Astrocyte (in vitro differentiated cells and primary cell): ENCODE results near the gene GTF3C1. TPM values are rescaled to one million over a fixed set of nuclear protein-coding genes. Genes with fewer than 3 reads are reported as not detected.

Source experiments
- DNase-seq: peaks from one replicate; pipeline ENCODE4 v3.0.0-alpha.2; 2010; ENCODE audit warnings: low read depth
- FAIRE-seq: peaks from 2 replicates; lab custom pipeline; 2011; peaks lifted over from hg19 to GRCh38; lab: Jason Lieb, UNC
- H2AFZ ChIP-seq: 2 replicates; pipeline ENCODE4 v1.6.0; 2012; ENCODE audit warnings: low read depth, low read length, inconsistent platforms
- H3K27ac ChIP-seq: 2 replicates; pipeline ENCODE4 v1.5.1; 2011; ENCODE audit warnings: low read depth, low read length, inconsistent platforms
- H3K27me3 ChIP-seq: 2 replicates; pipeline ENCODE4 v1.6.0; 2011; ENCODE audit warnings: low read length, inconsistent platforms; ENCODE audit not compliant: insufficient read depth
- H3K36me3 ChIP-seq: 2 replicates; pipeline ENCODE4 v1.5.1; 2011; ENCODE audit warnings: low read length, inconsistent platforms; ENCODE audit not compliant: insufficient read depth
- H3K4me1 ChIP-seq: 2 replicates; pipeline ENCODE4 v1.5.1; 2011; ENCODE audit warnings: low read length, inconsistent platforms; ENCODE audit not compliant: insufficient read depth
- H3K4me2 ChIP-seq: 2 replicates; pipeline ENCODE4 v1.6.0; 2012; ENCODE audit warnings: low read length, inconsistent platforms
- H3K4me3 ChIP-seq: 2 replicates; pipeline ENCODE4 v1.5.1; 2011; ENCODE audit warnings: low read depth, mild to moderate bottlenecking, low read length, inconsistent platforms; ENCODE audit not compliant: insufficient read depth
- H3K79me2 ChIP-seq: 2 replicates; pipeline ENCODE4 v1.6.0; 2012; ENCODE audit warnings: mild to moderate bottlenecking, low read length, inconsistent platforms; ENCODE audit not compliant: insufficient read depth
- H3K9ac ChIP-seq: 2 replicates; pipeline ENCODE4 v1.6.0; 2012; ENCODE audit warnings: mild to moderate bottlenecking, low read length, inconsistent platforms
- H3K9me3 ChIP-seq: 2 replicates; pipeline ENCODE4 v1.5.1; 2012; ENCODE audit warnings: low read depth, mild to moderate bottlenecking, low read length, inconsistent platforms; ENCODE audit not compliant: insufficient read depth
- H4K20me1 ChIP-seq: 2 replicates; pipeline ENCODE4 v1.6.0; 2012; ENCODE audit warnings: low read length, inconsistent platforms; ENCODE audit not compliant: insufficient read depth
- H3K27ac Mint-ChIP-seq: one replicate; pipeline ENCODE4 v1.8.0; 2021; ENCODE audit warnings: mild to moderate bottlenecking, mixed read lengths; ENCODE audit not compliant: unreplicated experiment
- H3K27me3 Mint-ChIP-seq: one replicate; pipeline ENCODE4 v1.8.0; 2021; ENCODE audit warnings: low read depth, mixed read lengths; ENCODE audit not compliant: unreplicated experiment
- H3K36me3 Mint-ChIP-seq: one replicate; pipeline ENCODE4 v1.8.0; 2021; ENCODE audit warnings: low read depth, mixed read lengths; ENCODE audit not compliant: unreplicated experiment
- H3K4me1 Mint-ChIP-seq: one replicate; pipeline ENCODE4 v1.8.0; 2021; ENCODE audit warnings: low read depth, mixed read lengths; ENCODE audit not compliant: unreplicated experiment
- H3K4me3 Mint-ChIP-seq: one replicate; pipeline ENCODE4 v1.8.0; 2021; ENCODE audit warnings: mild to moderate bottlenecking, moderate library complexity, mixed read lengths; ENCODE audit not compliant: unreplicated experiment
- H3K9me3 Mint-ChIP-seq: one replicate; pipeline ENCODE4 v1.8.0; 2021; ENCODE audit warnings: mild to moderate bottlenecking, mixed read lengths; ENCODE audit not compliant: unreplicated experiment
- EZH2 ChIP-seq: IDR thresholded peaks from 2 replicates; pipeline ENCODE4 v1.6.1; 2012; ENCODE audit warnings: mild to moderate bottlenecking, low read length, inconsistent platforms; ENCODE audit not compliant: insufficient read depth
- total RNA-seq: library from RNA; stranded (reverse); gene quantifications from 2 replicates; pipeline ENCODE4 v1.2.1, GENCODE V29; 2021
- TF ChIP-seq, protein P1 (sequence below): IDR thresholded peaks from 2 replicates; pipeline ENCODE4 v1.5.1; 2011; ENCODE audit warnings: low read depth, mild to moderate bottlenecking, inconsistent platforms, low read length, moderate library complexity; ENCODE audit not compliant: insufficient read depth

GTF3C1 gene
- total RNA-seq, 1 donor from 2014 or later = 103 TPM

DNA sequence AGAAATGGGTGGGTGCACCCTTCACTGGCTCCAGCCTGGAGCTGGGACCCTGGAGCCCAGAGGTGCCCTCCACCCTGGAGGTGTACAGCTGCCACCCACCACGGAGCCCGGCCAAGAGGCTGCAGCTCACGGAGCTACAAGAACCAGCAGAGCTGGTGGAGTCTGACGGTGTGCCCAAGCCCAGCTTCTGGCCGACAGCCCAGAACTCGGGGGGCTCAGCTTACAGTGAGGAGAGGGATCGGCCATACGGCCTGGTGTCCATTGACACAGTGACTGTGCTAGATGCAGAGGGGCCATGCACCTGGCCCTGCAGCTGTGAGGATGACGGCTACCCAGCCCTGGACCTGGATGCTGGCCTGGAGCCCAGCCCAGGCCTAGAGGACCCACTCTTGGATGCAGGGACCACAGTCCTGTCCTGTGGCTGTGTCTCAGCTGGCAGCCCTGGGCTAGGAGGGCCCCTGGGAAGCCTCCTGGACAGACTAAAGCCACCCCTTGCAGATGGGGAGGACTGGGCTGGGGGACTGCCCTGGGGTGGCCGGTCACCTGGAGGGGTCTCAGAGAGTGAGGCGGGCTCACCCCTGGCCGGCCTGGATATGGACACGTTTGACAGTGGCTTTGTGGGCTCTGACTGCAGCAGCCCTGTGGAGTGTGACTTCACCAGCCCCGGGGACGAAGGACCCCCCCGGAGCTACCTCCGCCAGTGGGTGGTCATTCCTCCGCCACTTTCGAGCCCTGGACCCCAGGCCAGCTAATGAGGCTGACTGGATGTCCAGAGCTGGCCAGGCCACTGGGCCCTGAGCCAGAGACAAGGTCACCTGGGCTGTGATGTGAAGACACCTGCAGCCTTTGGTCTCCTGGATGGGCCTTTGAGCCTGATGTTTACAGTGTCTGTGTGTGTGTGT lies 100.9 kb downstream of the GTF3C1 start:
- H3K9ac ChIP-seq = no peak overlapping the region
- Mint-ChIP-seq H3K4me3 (no peak overlapping the region), H3K27me3 (no peaks in the 10 kb centered on the region), H3K9me3 (peaks cover 17% of the 10 kb centered on the region), H3K27ac (no peak overlapping the region), H3K4me1 (peaks cover 3% of the 10 kb centered on the region), H3K36me3 (peaks cover 8% of the 10 kb centered on the region)
- no peak for FAIRE-seq
- H3K27me3 ChIP-seq = no peaks in the 10 kb centered on the region
- H3K27ac ChIP-seq = no peak overlapping the region
- no peaks in the 10 kb centered on the region for H4K20me1 ChIP-seq
- DNase-seq = no peak
- no peak overlapping the region for H3K4me3 ChIP-seq
- no peak overlapping the region for H3K4me2 ChIP-seq
- peaks cover 4% of the 10 kb centered on the region for H3K4me1 ChIP-seq
- H3K79me2 ChIP-seq = no peaks in the 10 kb centered on the region
- peaks cover 9% of the 10 kb centered on the region for H3K9me3 ChIP-seq
- no peak for TF ChIP-seq EZH2
- TF ChIP-seq, protein P1, sequence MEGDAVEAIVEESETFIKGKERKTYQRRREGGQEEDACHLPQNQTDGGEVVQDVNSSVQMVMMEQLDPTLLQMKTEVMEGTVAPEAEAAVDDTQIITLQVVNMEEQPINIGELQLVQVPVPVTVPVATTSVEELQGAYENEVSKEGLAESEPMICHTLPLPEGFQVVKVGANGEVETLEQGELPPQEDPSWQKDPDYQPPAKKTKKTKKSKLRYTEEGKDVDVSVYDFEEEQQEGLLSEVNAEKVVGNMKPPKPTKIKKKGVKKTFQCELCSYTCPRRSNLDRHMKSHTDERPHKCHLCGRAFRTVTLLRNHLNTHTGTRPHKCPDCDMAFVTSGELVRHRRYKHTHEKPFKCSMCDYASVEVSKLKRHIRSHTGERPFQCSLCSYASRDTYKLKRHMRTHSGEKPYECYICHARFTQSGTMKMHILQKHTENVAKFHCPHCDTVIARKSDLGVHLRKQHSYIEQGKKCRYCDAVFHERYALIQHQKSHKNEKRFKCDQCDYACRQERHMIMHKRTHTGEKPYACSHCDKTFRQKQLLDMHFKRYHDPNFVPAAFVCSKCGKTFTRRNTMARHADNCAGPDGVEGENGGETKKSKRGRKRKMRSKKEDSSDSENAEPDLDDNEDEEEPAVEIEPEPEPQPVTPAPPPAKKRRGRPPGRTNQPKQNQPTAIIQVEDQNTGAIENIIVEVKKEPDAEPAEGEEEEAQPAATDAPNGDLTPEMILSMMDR = no peak
- H3K36me3 ChIP-seq = no peaks in the 10 kb centered on the region
- no peak overlapping the region for H2AFZ ChIP-seq

DNA sequence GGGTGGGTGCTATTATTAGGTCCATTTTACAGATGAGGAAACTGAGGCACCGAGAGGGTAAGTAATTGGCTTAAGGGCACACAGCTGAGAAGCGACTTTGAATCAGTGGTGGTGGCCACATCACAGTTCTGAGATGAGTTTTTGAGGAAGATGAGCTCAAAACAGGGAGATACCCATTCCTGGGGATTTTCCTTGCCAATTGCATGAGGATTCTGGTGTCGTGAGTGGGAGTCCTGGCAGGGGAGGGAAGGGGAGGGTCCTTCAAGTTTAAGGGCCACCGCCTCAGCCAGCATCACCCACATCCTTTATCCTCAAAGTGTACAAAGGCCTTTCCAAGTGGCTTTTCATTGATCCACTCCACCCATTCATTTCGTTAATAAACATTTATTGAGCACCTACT lies 102.4 kb downstream of the GTF3C1 start:
- Histone ChIP-seq H3K79me2 (no peaks in the 10 kb centered on the region), H3K4me2 (no peak overlapping the region), H3K9ac (no peak overlapping the region), H3K27me3 (no peaks in the 10 kb centered on the region), H3K4me1 (peaks cover 4% of the 10 kb centered on the region), H3K36me3 (no peaks in the 10 kb centered on the region), H3K27ac (no peak overlapping the region), H3K9me3 (peaks cover 9% of the 10 kb centered on the region), H4K20me1 (no peaks in the 10 kb centered on the region), H2AFZ (no peak overlapping the region), H3K4me3 (no peak overlapping the region)
- no peaks in the 10 kb centered on the region for H3K4me1 Mint-ChIP-seq
- peaks cover 12% of the 10 kb centered on the region for H3K36me3 Mint-ChIP-seq
- H3K4me3 Mint-ChIP-seq = no peak overlapping the region
- TF ChIP-seq, protein P1 = no peak
- no peak for TF ChIP-seq EZH2
- DNase-seq (no peak), FAIRE-seq (no peak)
- peaks cover 14% of the 10 kb centered on the region for H3K9me3 Mint-ChIP-seq
- no peak overlapping the region for H3K27ac Mint-ChIP-seq
- H3K27me3 Mint-ChIP-seq = no peaks in the 10 kb centered on the region

DNA sequence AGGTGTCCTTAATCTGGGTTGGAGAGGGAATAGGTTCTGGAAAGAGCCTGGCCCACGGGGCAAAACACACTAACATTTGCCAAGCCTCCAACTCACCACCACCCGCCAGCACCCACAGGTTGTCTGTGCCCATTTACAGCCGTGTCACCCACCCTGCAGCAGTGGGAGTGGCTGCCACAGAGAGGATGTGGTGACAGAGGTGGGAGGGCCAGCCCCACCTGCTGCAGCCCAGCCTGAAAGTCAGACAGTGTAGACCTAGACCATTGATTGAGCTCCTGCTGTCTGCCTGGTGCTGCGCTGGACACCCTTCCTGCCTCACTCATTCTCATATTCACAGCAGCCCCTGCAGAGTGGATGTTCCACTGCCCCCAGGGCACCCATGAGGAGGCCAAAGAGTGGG lies 103.0 kb downstream of the GTF3C1 start:
- Histone ChIP-seq H3K9ac (no peak overlapping the region), H3K27ac (no peak overlapping the region), H3K36me3 (no peaks in the 10 kb centered on the region), H3K4me2 (no peak overlapping the region), H3K79me2 (no peaks in the 10 kb centered on the region), H3K27me3 (no peaks in the 10 kb centered on the region), H3K4me3 (no peak overlapping the region), H4K20me1 (no peaks in the 10 kb centered on the region), H3K4me1 (peaks cover 4% of the 10 kb centered on the region), H3K9me3 (peaks cover 9% of the 10 kb centered on the region), H2AFZ (no peak overlapping the region)
- no peak for DNase-seq
- TF ChIP-seq, protein P1 = no peak
- TF ChIP-seq EZH2 = no peak
- no peak overlapping the region for H3K4me3 Mint-ChIP-seq
- peaks cover 17% of the 10 kb centered on the region for H3K9me3 Mint-ChIP-seq
- peaks cover 2% of the 10 kb centered on the region for H3K27me3 Mint-ChIP-seq
- no peak for FAIRE-seq
- H3K36me3 Mint-ChIP-seq = peaks cover 12% of the 10 kb centered on the region
- H3K27ac Mint-ChIP-seq = no peak overlapping the region
- no peaks in the 10 kb centered on the region for H3K4me1 Mint-ChIP-seq
